K562 (cell line): ENCODE results near the gene FAM161B. TPM values are rescaled to one million over a fixed set of nuclear protein-coding genes. Genes with fewer than 3 reads are reported as not detected.

Source experiments
- ATAC-seq: fragments of 200-7000 bp; cut with Tn5 transposase; 3 replicates; pipeline ENCODE4 v1.9.1; 2020; ENCODE audit warnings: moderate library complexity
- BruUV-seq: library from RNA; stranded (reverse); fragments of 400-500 nt; replicated peaks from 2 replicates; lab custom pipeline; 2021; lab: Mats Ljungman, UMichigan
- CTCF ChIA-PET: fragments of 300-600 bp; formaldehyde crosslinking; extraction: SDS; loops from one replicate; lab custom pipeline; 2021; ENCODE audit warnings: low intra/inter-chr PET ratio; lab: Yijun Ruan, JAX
- POLR2A ChIA-PET: fragments of 300-600, 350-650 bp; sonication (Branson Sonifier 250); formaldehyde crosslinking; extraction: SDS; loops from one replicate; lab custom pipeline; 2021; ENCODE audit warnings: antibody characterized with exemption, inconsistent platforms; lab: Yijun Ruan, JAX
- DNase-seq, 4 experiments: peaks; one replicate each; pipeline versions ENCODE4 v3.0.0 to v3.0.0-alpha.2; 2011 to 2018; ENCODE audit warnings: low spot score in 3 of 4, mixed read lengths in 3 of 4; ENCODE audit errors: extremely low read depth in 1 of 4
- FAIRE-seq: peaks from 2 replicates; lab custom pipeline; 2011; peaks lifted over from hg19 to GRCh38; lab: Jason Lieb, UNC
- H2AFZ ChIP-seq: 2 replicates; pipeline ENCODE4 v1.6.0; 2011; ENCODE audit warnings: low read depth, low read length, control low read depth, inconsistent platforms
- H3K27ac ChIP-seq: fragments of 200-600 bp; 3 replicates; pipeline ENCODE4 v1.8.0; 2011; ENCODE audit warnings: low read depth, mild to moderate bottlenecking, control low read depth, inconsistent platforms, low read length, moderate library complexity, mixed read lengths; ENCODE audit errors: extremely low read depth
- H3K27me3 ChIP-seq, 2 experiments: fragments of 300-600 bp in 1 of 2; 2 replicates in 1 of 2; 3 replicates in 1 of 2; pipeline versions ENCODE4 v1.6.0 to v1.8.0; 2011; ENCODE audit warnings: inconsistent platforms in 2 of 2, low read length in 2 of 2, mild to moderate bottlenecking in 1 of 2, mixed read lengths in 1 of 2, moderate library complexity in 1 of 2; ENCODE audit not compliant: control insufficient read depth in 2 of 2, insufficient read depth in 2 of 2
- H3K36me3 ChIP-seq: fragments of 300-600 bp; 3 replicates; pipeline ENCODE4 v1.8.0; 2011; ENCODE audit warnings: mild to moderate bottlenecking, low read length, inconsistent platforms; ENCODE audit not compliant: control insufficient read depth, insufficient read depth
- H3K4me1 ChIP-seq, 2 experiments: fragments of 200-600 bp in 1 of 2; replicated peaks in 1 of 2; 2 replicates in 1 of 2; 3 replicates in 1 of 2; pipeline versions ENCODE4 v1.5.1 to v1.8.0; 2011; ENCODE audit warnings: inconsistent platforms in 2 of 2, low read length in 2 of 2, mild to moderate bottlenecking in 1 of 2, mixed read lengths in 1 of 2, moderate library complexity in 1 of 2; ENCODE audit not compliant: control insufficient read depth in 2 of 2, insufficient read depth in 2 of 2
- H3K4me2 ChIP-seq: 2 replicates; pipeline ENCODE4 v1.6.1; 2011; ENCODE audit warnings: low read length, control low read depth, inconsistent platforms, mixed read lengths; ENCODE audit not compliant: insufficient read depth
- H3K4me3 ChIP-seq: fragments of 200-600 bp; sonication (generic), shearing (Covaris generic); 2 replicates; pipeline ENCODE4 v1.5.1; 2016; ENCODE audit warnings: control low read depth, inconsistent platforms
- H3K79me2 ChIP-seq: fragments of 200-600 bp; 3 replicates; pipeline ENCODE4 v1.8.0; 2011; ENCODE audit warnings: low read length, inconsistent platforms; ENCODE audit not compliant: control insufficient read depth, insufficient read depth
- H3K9ac ChIP-seq, 2 experiments: 2 replicates each; pipeline versions ENCODE4 v1.6.0 to v1.6.1; 2011; ENCODE audit warnings: low read depth in 2 of 2, low read length in 2 of 2, control low read depth in 1 of 2, inconsistent platforms in 1 of 2, mild to moderate bottlenecking in 1 of 2, mixed read lengths in 1 of 2; ENCODE audit not compliant: insufficient read depth in 1 of 2
- H3K9me1 ChIP-seq: one replicate; pipeline ENCODE4 v1.6.0; 2011; ENCODE audit warnings: inconsistent platforms, mild to moderate bottlenecking, low read length, moderate library complexity; ENCODE audit not compliant: control insufficient read depth, insufficient read depth
- H3K9me3 ChIP-seq: replicated peaks from 2 replicates; pipeline ENCODE4 v1.5.1; 2011; ENCODE audit warnings: low read depth, low read length, inconsistent platforms; ENCODE audit not compliant: control insufficient read depth, insufficient read depth
- H4K20me1 ChIP-seq: replicated peaks from 2 replicates; pipeline ENCODE4 v1.6.1; 2011; ENCODE audit warnings: low read length, inconsistent platforms, mixed read lengths; ENCODE audit not compliant: control insufficient read depth, insufficient read depth
- ELF2 ChIP-seq: fragments of 250-450 bp; sonication (Bioruptor Pico); IDR thresholded peaks from 2 replicates; pipeline ENCODE4 v1.5.0; 2021; ENCODE audit warnings: mild to moderate bottlenecking
- ELF4 ChIP-seq: fragments of 450-650 bp; formaldehyde crosslinking; IDR thresholded peaks from 2 replicates; pipeline ENCODE4 v1.4.0; 2022; ENCODE audit warnings: missing genetic modification characterization
- FOXA1 ChIP-seq: fragments of 450-650 bp; IDR thresholded peaks from 2 replicates; pipeline ENCODE4 v1.6.1; 2016; ENCODE audit warnings: mild to moderate bottlenecking, borderline replicate concordance
- GATA2 ChIP-seq: sonication (generic); formaldehyde crosslinking; IDR thresholded peaks from 2 replicates; pipeline ENCODE4 v1.4.0; 2020; ENCODE audit warnings: mild to moderate bottlenecking, missing genetic modification reagents
- HDAC3 ChIP-seq: fragments of 450-650 bp; IDR thresholded peaks from 2 replicates; pipeline ENCODE4 v1.6.1; 2018; ENCODE audit warnings: borderline replicate concordance, mild to moderate bottlenecking, moderate library complexity; ENCODE audit not compliant: partially characterized antibody
- ILF3 ChIP-seq: fragments of 450-650 bp; IDR thresholded peaks from 2 replicates; pipeline ENCODE4 v1.6.1; 2018; ENCODE audit warnings: antibody characterized with exemption, mild to moderate bottlenecking, moderate library complexity, borderline replicate concordance
- JUN ChIP-seq, 2 experiments: sonication (generic) in 1 of 2; formaldehyde crosslinking in 1 of 2; IDR thresholded peaks; 2 replicates each; pipeline versions ENCODE4 v1.6.1 to v1.8.0; 2012 to 2022; ENCODE audit warnings: borderline replicate concordance in 2 of 2, mild to moderate bottlenecking in 2 of 2, improper control_type of control experiment in 1 of 2, low read depth in 1 of 2, low read length in 1 of 2, missing genetic modification reagents in 1 of 2
- MCM7 ChIP-seq, 2 experiments: fragments of 450-650 bp; IDR thresholded peaks; 2 replicates each; pipeline ENCODE4 v1.6.1; 2016 to 2018
- NONO ChIP-seq, 2 experiments: fragments of 200-400 bp in 1 of 2; fragments of 450-650 bp in 1 of 2; formaldehyde crosslinking in 1 of 2; IDR thresholded peaks; 2 replicates each; pipeline ENCODE4 v1.6.1; 2017; ENCODE audit warnings: low read depth in 2 of 2, mild to moderate bottlenecking in 2 of 2, moderate library complexity in 2 of 2, low read length in 1 of 2
- PYGO2 ChIP-seq: fragments of 450-650 bp; IDR thresholded peaks from 2 replicates; pipeline ENCODE4 v1.6.1; 2016; ENCODE audit warnings: mild to moderate bottlenecking, missing genetic modification characterization, moderate library complexity, missing compliant biosample characterization
- SREBF2 ChIP-seq: sonication (generic); formaldehyde crosslinking; IDR thresholded peaks from 2 replicates; pipeline ENCODE4 v1.4.0; 2020; ENCODE audit warnings: mild to moderate bottlenecking, missing genetic modification reagents
- SRF ChIP-seq, 2 experiments: fragments of 250-450, 450-650 bp in 1 of 2; sonication (Bioruptor Pico) in 1 of 2; sonication (generic) in 1 of 2; formaldehyde crosslinking; IDR thresholded peaks; 2 replicates each; pipeline versions ENCODE4 v1.5.0 to v1.5.1; 2020 to 2022; ENCODE audit warnings: mild to moderate bottlenecking in 1 of 2, missing genetic modification reagents in 1 of 2
- TBL1XR1 ChIP-seq, 2 experiments: IDR thresholded peaks; 2 replicates each; pipeline ENCODE4 v1.6.1; 2012; ENCODE audit warnings: improper control_type of control experiment in 2 of 2, low read length in 2 of 2, mild to moderate bottlenecking in 1 of 2
- TEAD4 ChIP-seq, 2 experiments: sonication (generic) in 1 of 2; formaldehyde crosslinking in 1 of 2; IDR thresholded peaks; 2 replicates each; pipeline versions ENCODE4 v1.6.1 to v1.8.0; 2012 to 2022; ENCODE audit warnings: borderline replicate concordance in 1 of 2, inconsistent platforms in 1 of 2, low read length in 1 of 2, mild to moderate bottlenecking in 1 of 2, missing genetic modification reagents in 1 of 2
- ZFPM2 ChIP-seq: fragments of 250-450 bp; sonication (Bioruptor Pico); IDR thresholded peaks from 2 replicates; pipeline ENCODE4 v1.5.1; 2022; ENCODE audit warnings: mild to moderate bottlenecking
- ZNF239 ChIP-seq: fragments of 250-450 bp; sonication (Bioruptor Pico); IDR thresholded peaks from 2 replicates; pipeline ENCODE4 v1.4.0; 2020; ENCODE audit warnings: mild to moderate bottlenecking
- ZNF717 ChIP-seq: fragments of 250-450 bp; sonication (Bioruptor Pico); IDR thresholded peaks from 2 replicates; pipeline ENCODE4 v1.5.0; 2021
- WGBS: fragments of 100-300 bp; shearing (Covaris generic); methylation state at CpG from one replicate; pipeline ENCODE4 v1.1.6; 2016; ENCODE audit warnings: low coverage, mixed read lengths; ENCODE audit not compliant: insufficient coverage; ENCODE audit errors: missing lambda C conversion rate; 5-methylcytosine and 5-hydroxymethylcytosine counted together
- in situ Hi-C: fragments of 300-500 bp; cut with MboI; formaldehyde crosslinking; loops from 4 replicates; pipeline ENCODE4 v1.15.0; 2018; ENCODE audit warnings: inconsistent platforms, mixed read lengths
- intact Hi-C: fragments of 100-400 bp; cut with micrococcal nuclease; formaldehyde crosslinking; loops from 2 replicates; pipeline ENCODE4 v1.14.2; 2022
- polyA plus RNA-seq, 8 experiments: library from polyadenylated mRNA; depleted of rRNA in 4 of 8; stranded (reverse) in 5 of 8; unstranded in 3 of 8; fragments of >200 nt; fragmentation: Nextera tagmentation in 2 of 8; fragmentation: Illumina TruSeq in 1 of 8; extraction: Ambion mirVana in 2 of 8; extraction: Trizol in 1 of 8; gene quantifications; 2 replicates each; pipeline versions ENCODE4 v1.2.1 to v1.2.3, GENCODE V29; 2011 to 2014; ENCODE audit warnings: inconsistent platforms in 1 of 8, missing spikeins in 1 of 8
- total RNA-seq, 7 experiments: library from RNA; depleted of rRNA in 6 of 7; stranded (reverse); fragments of >200 nt in 6 of 7; fragmentation: Illumina TruSeq in 2 of 7; extraction: Trizol in 2 of 7; gene quantifications; 2 replicates each; pipeline versions ENCODE4 v1.2.1 to v1.2.3, GENCODE V29; 2011 to 2021; ENCODE audit warnings: low replicate concordance in 1 of 7
- TF ChIP-seq, protein P1 (sequence below): fragments of 450-650 bp; formaldehyde crosslinking; IDR thresholded peaks from 2 replicates; pipeline ENCODE4 v1.4.0; 2020; ENCODE audit warnings: mild to moderate bottlenecking, moderate library complexity
- TF ChIP-seq, protein P2 (sequence below): fragments of 450-650 bp; formaldehyde crosslinking; conservative IDR thresholded peaks from 2 replicates; pipeline ENCODE4 v1.4.0; 2022; ENCODE audit warnings: mild to moderate bottlenecking, missing genetic modification characterization
- TF ChIP-seq, protein P3 (sequence below): IDR thresholded peaks from 2 replicates; pipeline ENCODE4 v1.6.1; 2011; ENCODE audit not compliant: insufficient read length; ENCODE audit errors: extremely low read depth

FAM161B gene
- total and polyA plus RNA-seq, 9 of the 15 experiments (the other 6 are each of a cell fraction or from before 2014, with no cell fraction given), result 0.15 to 1.3 (median 0.84) TPM

DNA sequence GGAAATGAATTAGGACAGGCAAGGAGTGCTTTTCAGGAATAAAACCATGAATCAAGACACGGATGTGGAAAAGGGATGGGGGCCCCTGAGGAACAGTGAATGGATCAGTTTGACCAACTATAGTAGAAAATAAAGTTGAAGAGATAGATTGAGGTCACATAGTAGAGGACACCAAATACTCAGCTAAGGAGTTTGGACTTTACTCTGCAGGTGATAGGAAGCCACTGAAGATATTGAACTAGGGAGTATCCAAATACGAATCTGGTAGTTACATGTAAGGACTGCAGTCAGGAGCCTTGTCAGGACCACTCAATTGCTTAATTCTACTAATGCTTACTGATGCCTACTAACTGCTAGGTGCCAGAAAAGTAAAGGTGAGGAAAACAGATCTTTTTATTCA, 48.8 kb upstream of the FAM161B start:
- in situ Hi-C loops, result no loop called here
- Histone ChIP-seq H3K4me1 (no peaks in the 10 kb centered on the region), H3K9me1 (no peaks in the 10 kb centered on the region), H3K27me3 (no peaks in the 10 kb centered on the region), H3K27ac (no peak overlapping the region), H2AFZ (no peak overlapping the region), H3K4me2 (no peak overlapping the region), H3K9me3 (no peaks in the 10 kb centered on the region), H4K20me1 (no peaks in the 10 kb centered on the region), H3K36me3 (peaks cover 22% of the 10 kb centered on the region; the same call in 2 of the 3 replicates), H3K9ac (no peak overlapping the region), H3K4me3 (no peak overlapping the region), H3K79me2 (no peaks in the 10 kb centered on the region)
- intact Hi-C loops, result no loop called here
- 63% methylated on average over 2 of the region's 2 CpGs for WGBS
- FAIRE-seq (no peak), ATAC-seq (no peak), DNase-seq (no peak)
- POLR2A ChIA-PET, result interaction anchor here (0.7 to 1.4 kb wide), 2 partner anchors 15 to 20 kb away, joined by 3 to 6 read pairs; partner anchors contain the start of genes BBOF1 and ENTPD5
- CTCF ChIA-PET, result no interaction called here
- no TSS peak for BruUV-seq
- TF ChIP-seq ZFPM2, result no peak
- no peak for TF ChIP-seq ILF3
- TF ChIP-seq GATA2 (CRISPR knock-in tag), result no peak
- TF ChIP-seq, protein P1, sequence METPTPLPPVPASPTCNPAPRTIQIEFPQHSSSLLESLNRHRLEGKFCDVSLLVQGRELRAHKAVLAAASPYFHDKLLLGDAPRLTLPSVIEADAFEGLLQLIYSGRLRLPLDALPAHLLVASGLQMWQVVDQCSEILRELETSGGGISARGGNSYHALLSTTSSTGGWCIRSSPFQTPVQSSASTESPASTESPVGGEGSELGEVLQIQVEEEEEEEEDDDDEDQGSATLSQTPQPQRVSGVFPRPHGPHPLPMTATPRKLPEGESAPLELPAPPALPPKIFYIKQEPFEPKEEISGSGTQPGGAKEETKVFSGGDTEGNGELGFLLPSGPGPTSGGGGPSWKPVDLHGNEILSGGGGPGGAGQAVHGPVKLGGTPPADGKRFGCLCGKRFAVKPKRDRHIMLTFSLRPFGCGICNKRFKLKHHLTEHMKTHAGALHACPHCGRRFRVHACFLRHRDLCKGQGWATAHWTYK, result no peak
- TF ChIP-seq, protein P2, sequence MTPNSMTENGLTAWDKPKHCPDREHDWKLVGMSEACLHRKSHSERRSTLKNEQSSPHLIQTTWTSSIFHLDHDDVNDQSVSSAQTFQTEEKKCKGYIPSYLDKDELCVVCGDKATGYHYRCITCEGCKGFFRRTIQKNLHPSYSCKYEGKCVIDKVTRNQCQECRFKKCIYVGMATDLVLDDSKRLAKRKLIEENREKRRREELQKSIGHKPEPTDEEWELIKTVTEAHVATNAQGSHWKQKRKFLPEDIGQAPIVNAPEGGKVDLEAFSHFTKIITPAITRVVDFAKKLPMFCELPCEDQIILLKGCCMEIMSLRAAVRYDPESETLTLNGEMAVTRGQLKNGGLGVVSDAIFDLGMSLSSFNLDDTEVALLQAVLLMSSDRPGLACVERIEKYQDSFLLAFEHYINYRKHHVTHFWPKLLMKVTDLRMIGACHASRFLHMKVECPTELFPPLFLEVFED (CRISPR knock-in tag), result no peak
- no peak for TF ChIP-seq JUN (IDR thresholded peaks at IDR 0.05; ENCODE audit: borderline replicate concordance, low read depth, low read length)
- TF ChIP-seq JUN (CRISPR knock-in tag; IDR thresholded peaks at IDR 0.05; ENCODE audit: borderline replicate concordance), result no peak
- no peak for TF ChIP-seq FOXA1
- no peak for TF ChIP-seq NONO (IDR thresholded peaks at IDR 0.05; ENCODE audit: low read depth in 2 of 2, low read length in 1 of 2)
- TF ChIP-seq ZNF239 (CRISPR knock-in tag), result no peak
- no peak for TF ChIP-seq ELF2
- TF ChIP-seq MCM7 (IDR thresholded peaks at IDR 0.05), result no peak
- TF ChIP-seq HDAC3, result no peak
- TF ChIP-seq, protein P3, sequence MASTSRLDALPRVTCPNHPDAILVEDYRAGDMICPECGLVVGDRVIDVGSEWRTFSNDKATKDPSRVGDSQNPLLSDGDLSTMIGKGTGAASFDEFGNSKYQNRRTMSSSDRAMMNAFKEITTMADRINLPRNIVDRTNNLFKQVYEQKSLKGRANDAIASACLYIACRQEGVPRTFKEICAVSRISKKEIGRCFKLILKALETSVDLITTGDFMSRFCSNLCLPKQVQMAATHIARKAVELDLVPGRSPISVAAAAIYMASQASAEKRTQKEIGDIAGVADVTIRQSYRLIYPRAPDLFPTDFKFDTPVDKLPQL, result no peak
- TF ChIP-seq TEAD4 (IDR thresholded peaks at IDR 0.05; ENCODE audit: low read length), result no peak
- TF ChIP-seq TEAD4 (CRISPR knock-in tag; IDR thresholded peaks at IDR 0.05; ENCODE audit: borderline replicate concordance), result no peak
- no peak for TF ChIP-seq PYGO2
- no peak for TF ChIP-seq SREBF2 (CRISPR knock-in tag)
- TF ChIP-seq SRF (CRISPR knock-in tag; IDR thresholded peaks at IDR 0.05), result no peak
- TF ChIP-seq ELF4 (CRISPR knock-in tag), result no peak
- TF ChIP-seq TBL1XR1 (IDR thresholded peaks at IDR 0.05; ENCODE audit: low read length in 2 of 2), result no peak
- no peak for TF ChIP-seq ZNF717 (CRISPR knock-in tag)
